ENCODE results near the gene PRDM16. TPM values are rescaled to one million over a fixed set of nuclear protein-coding genes. Genes with fewer than 3 reads are reported as not detected.

PRDM16 gene
- total and polyA plus RNA-seq, 2 of the 13 experiments (the other 11 are each of a cell fraction or from before 2014, with no cell fraction given): 0.15 to 0.81 TPM

- TF ChIP-seq TERF1 (CRISPR knock-in tag; IDR thresholded peaks at IDR 0.05) (no peak), NFKBIZ (CRISPR knock-in tag; IDR thresholded peaks at IDR 0.05) (no peak), ZNF326 (CRISPR knock-in tag; IDR thresholded peaks at IDR 0.05; ENCODE audit: borderline replicate concordance) (no peak), TFAP4 (IDR thresholded peaks at IDR 0.05; ENCODE audit: borderline replicate concordance, low read depth) (no peak), HMGXB3 (CRISPR knock-in tag; IDR thresholded peaks at IDR 0.05; ENCODE audit: borderline replicate concordance) (no peak), SKIL (CRISPR knock-in tag; IDR thresholded peaks at IDR 0.05; ENCODE audit: borderline replicate concordance) (no peak), ZNF446 (CRISPR knock-in tag; IDR thresholded peaks at IDR 0.05) (no peak)
Measured at GRCh38 chr1:3364551-3364950, 295.5 kb downstream of the PRDM16 start (continued).
